HG02943 (cell line): ENCODE data around the gene TRMU.
"Not testable (repeated sequence)": the region's sequence is repeated elsewhere in the genome, so short reads cannot be mapped to it uniquely, and the experiment has no call there.

Experiments
- ATAC-seq: cut with Tn5 transposase; IDR thresholded peaks from one replicate; pipeline ENCODE4 v1.9.1; 2021; ENCODE audit warnings: mild to moderate bottlenecking, low read depth, moderate library complexity; ENCODE audit not compliant: unreplicated experiment

The TRMU gene

DNA sequence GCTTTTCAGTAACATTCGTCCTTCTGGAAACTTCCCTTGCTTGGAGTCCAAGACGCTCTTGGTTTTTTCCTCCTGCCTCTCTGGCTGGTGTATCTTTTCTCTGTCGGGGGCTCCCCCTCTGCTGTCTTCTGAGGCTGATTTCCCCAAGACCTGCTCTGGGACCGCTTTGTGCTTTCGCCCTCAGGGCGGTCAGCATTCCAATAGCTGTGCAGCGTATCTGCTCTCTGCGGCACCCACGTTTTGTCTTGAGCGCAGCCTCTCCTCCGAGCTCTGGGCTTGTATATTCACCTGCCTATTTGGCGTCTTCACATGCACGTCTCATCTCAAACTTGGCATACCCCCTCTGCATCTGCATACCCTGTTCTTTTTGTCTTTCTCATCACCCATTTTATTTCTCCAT, 36.4 kb upstream of the TRMU start:
- no peak for ATAC-seq

DNA sequence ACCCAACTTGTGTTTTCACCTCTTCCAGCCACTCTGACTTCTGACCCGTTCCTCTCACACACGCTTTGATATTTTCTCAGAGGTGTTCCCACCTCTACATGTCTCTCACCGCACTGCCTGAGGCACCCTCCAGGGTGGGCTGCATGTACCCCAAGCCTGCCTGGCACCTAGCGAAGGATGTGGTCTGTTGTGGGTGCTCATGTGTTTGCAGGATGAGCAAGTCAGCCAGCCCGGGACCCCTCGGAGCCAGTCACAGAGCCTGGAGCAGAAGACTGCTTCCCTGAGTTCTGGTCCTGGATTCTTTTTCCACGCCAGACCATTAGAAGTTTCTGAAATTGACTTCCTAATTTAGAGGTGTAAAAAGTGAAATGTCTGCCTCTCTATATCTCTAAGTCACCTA, 35.0 kb upstream of the TRMU start:
- no peak for ATAC-seq

DNA sequence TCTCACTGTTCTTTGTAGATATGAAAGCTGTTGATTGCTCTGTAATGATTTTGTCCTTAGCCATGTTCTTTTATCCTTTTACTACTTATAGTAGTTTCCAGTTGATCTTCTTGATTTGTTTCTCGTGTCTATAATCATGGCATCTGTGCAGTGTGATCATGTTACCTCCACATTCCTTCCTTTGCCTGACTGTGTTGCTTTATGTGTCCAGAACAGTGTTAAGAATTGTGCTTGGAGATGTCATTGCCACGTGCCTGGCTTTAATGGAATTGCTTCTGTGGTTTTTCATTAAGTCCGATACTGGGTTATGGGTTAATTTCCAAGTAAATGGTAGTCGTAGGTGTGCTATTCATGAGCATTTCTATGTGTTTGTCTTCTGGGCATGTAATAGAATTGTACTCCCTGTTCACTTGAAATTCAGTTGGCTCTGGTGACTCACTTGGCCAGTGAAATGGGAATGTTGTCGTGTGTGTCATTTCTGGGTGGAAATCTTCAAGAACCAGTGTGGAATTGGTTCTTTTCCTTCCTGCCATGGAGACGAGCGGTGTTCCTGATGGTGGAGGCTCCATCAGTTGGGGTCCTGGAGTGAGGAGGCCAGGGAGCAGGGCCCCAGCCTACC, 32.1 kb upstream of the TRMU start:
- no peak for ATAC-seq

DNA sequence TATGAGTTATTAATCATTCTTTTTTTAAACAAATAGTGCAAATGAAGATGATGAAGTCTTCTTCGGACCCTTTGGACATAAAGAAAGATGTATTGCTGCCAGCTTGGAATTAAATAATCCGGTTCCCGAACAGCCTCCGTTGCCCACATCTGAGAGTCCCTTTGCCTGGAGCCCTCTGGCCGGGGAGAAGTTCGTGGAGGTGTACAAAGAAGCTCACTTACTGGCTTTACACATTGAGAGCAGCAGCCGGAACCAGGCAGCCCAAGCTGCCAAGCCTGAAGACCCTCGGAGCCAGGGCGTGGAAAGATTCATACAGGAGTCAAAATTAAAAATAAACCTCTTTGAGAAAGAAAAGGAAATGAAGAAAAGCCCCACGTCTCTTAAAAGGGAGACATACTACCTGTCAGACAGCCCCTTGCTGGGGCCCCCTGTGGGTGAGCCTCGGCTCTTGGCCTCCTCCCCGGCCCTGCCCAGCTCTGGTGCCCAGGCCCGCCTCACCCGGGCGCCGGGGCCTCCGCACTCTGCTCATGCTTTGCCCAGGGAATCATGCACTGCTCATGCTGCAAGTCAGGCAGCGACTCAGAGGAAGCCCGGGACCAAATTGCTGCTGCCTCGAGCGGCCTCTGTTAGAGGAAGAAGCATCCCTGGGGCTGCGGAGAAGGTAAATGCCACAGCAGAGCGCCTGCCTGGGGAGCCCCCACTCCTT, 27.1 kb upstream of the TRMU start:
- ATAC-seq: no peak

DNA sequence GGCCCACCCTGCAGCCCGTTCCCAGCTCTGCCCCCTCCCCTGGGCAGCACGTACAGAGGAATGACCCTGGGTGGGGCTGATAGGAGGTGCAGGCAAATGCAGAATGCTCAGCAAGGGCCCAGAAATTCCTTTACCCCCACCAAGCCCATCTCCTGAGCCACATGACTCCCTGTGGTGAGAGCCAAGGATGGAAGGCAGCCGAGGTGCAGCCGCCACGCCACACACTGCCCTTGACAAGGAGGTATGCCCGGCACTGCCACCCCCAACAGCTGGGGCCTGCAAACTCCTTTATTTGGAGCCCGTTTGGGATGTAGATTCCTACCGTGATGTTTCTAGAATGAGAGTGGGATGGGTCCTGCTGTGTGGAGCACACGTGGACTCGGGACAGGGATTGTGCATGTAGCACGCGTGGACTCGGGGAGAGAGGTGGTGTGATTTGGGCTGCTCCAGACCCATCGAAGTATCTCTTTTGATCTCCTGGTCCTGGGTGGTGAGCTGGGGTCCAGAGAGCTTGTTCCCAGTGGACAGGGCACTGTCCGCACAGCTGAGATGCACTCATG, 25.9 kb upstream of the TRMU start:
- ATAC-seq: no peak

DNA sequence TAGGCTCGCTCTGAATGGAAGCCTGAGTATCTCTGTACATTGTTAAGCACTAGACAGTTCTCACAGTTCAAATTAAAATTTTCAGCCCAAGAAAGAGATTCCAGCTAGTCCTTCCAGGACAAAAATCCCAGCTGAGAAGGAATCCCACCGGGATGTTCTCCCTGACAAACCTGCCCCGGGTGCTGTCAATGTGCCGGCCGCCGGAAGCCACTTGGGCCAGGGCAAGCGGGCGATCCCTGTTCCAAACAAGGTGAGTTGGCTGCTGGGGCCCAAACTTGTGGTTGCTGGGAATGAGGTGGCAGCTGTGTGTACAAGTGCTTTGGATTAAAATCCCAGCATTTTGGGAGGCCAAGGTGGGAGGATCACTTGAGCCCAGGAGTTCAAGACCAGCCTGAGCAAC, 23.5 kb upstream of the TRMU start:
- ATAC-seq: no peak

DNA sequence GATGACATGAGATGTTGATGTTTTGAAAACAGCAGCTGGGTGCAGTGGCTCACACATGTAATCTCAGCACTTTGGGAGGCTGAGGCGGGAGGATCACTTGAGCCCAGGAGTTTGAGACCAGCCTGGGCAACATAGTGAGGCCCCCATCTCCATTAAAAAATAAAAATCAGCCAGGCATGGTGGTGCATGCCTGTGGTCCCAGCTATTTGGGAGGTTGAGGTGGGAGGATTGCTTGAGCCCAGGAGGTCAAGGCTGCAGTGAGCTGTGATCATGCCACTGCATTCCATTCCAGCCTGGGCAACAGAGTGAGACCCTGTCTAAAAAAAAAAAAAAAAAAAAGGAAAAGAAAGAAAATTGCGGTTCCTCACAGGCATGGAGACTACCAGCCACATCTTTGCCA, 22.7 kb upstream of the TRMU start:
- not testable (repeated sequence) for ATAC-seq

DNA sequence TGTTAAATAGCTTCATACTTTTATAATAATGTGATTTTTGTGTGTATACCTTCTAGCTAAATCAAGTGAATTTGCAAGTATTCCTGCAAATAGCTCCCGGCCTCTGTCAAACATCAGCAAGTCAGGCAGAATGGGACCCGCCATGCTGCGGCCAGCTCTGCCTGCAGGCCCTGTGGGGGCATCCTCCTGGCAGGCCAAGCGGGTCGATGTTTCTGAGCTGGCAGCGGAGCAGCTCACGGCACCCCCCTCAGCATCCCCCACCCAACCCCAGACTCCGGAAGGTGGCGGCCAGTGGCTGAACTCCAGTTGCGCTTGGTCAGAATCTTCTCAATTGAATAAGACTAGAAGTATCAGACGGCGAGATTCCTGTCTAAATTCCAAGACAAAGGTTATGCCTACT, 19.5 kb upstream of the TRMU start:
- ATAC-seq: no peak

DNA sequence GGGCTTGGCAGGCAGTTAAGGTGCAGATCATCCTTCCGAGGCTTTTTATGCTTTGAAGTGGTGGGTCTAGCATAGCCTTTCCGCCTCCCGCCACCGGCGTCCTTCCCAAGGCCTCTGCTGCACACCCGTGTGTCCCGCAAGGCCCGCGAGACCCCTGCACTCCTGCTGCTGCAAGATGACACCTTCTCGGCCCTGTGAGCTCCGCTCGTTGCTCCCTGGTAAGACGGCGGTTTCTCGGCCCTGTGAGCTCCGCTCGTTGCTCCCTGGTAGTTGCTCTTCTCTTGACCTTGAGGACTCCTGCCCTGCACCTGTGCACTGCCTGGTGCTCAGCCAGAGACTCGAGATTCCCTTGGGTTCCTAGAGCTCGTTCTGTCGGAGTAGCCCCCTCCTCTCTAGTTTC, 17.9 kb upstream of the TRMU start:
- ATAC-seq: no peak

DNA sequence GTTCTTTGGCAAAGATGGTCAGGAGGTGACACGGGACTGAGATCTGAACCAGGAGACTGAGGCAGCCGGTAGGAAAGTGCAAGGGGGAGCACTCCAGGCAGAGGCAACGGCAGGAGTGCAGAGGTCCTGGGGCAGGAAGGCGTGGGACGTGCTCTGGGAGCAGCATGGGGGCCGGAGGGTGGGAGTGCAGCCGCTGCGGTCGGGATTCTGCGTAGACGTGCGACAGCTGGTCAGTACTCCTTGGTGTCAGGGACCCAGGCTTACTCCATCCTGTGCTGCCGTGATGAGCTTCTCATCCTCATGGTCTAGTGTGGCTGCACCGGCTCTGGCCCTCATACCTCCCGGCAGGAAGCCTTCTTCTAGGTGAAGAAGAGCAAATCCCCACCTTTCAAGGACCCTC, 16.9 kb upstream of the TRMU start:
- no peak for ATAC-seq

DNA sequence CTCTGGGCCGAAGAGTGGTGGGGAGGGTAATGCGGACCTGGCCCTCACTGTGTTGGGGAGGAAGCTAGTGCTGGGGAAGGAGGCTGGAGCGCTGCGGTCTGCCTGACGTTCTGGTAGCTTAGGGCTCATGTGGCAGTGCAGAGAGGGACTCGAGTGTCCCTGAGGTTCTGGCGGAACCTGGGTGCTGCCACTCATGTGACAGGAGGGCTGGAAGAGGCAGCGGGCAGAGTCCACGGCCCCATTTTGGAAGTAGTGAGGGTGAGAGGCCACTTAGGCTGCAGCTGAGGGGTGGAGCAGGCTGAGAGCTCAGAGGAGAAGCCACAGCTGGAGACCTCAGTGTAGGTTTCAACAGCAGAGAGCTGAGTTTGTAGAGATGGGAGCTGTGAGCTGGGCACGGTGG, 16.2 kb upstream of the TRMU start:
- no peak for ATAC-seq

DNA sequence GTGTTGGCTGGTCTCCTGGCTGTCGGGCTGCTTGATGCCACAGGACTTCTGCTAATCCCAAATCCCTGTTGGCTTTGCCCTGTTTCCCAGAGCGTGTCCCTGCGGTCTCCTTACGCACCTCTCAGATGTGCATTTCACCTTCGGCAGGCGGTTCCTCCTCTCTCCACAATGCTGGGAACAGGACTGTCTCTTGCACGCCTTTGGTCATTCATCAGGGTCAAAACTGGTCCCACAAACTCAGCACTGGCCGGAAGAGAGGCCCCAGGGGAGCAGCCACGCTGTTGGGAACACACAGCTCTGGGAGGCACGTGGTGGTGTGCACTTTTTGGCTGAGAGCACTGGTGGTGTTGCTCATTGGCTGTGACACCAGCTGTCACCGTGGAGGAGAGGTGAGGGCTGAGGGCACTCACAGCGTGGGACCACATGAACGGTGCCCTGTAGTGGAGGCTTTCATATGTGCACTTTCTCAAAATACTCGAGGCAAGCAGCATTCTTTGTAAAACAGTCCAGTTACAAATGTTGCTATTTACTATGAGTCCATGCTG, 15.3 kb upstream of the TRMU start:
- ATAC-seq: no peak

DNA sequence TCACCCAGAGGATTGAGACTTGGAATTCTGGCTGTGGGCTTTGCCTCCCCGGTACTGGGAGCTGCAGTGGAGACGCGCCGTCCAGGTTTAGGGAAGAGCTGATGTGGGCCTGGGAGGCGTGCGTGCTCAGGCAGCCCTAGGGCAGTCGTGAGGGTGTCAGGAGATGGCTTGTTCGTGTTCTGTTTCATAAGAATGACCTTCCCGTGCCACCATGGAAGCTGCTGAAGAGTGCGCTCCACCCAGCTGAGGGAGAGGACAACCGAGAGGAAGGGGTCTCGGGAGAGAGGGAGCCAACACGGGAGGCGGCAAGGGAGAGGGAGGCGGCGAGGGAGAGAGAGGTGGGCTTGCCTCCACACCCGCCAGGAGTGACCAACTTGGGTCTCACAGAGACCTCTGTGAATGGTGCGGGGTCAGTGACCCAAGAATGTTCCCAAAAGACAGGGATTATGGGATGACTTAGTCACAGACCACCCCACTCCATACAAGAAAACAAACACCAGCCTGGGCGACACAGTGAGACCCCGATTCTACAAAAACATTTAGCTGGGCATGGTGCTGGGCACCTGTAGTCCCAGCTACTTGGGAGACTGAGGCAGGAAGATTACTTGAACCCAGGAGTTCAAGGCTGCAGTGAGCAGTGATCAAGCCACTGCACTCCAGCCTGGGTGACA, 14.7 kb upstream of the TRMU start:
- no peak for ATAC-seq

DNA sequence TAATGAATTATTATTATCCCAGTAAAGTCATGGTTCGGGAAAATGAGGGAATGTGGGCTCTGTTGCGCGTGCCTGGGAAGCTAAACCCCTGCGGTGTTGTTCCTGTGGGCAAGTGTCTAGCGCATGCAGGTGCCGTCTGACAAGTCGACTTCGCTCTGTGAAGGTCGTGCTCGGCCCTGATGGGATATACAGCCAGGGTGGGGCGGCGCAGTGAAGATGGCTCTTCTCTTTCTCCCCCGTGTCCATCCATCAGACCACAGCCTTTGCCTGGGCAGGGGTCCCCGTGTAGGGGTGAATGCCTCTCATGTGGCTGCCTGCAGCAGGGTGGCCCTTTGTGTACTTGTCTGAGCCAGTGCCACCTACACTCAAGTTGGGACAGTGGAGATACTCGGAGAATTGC, 12.8 kb upstream of the TRMU start:
- ATAC-seq: no peak

DNA sequence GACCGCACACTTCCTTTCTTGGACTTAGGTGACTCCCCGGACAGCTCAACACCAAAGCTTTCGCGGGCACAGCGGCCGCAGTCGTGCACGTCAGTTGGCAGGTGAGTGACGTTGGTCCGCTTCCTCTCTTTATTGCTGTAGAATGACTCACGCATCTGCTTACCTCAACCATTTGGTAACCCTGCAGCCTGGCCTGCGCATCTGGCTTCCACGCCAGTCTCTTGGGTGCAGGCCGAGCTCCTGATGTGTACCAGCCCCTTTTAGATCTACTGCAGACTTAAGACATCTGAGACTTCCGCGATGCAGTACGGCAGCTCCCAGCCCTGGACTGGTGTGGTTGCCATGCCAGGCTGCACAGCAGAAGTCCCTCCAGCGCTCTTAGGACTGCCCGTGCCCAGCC, 12.4 kb upstream of the TRMU start:
- no peak for ATAC-seq

DNA sequence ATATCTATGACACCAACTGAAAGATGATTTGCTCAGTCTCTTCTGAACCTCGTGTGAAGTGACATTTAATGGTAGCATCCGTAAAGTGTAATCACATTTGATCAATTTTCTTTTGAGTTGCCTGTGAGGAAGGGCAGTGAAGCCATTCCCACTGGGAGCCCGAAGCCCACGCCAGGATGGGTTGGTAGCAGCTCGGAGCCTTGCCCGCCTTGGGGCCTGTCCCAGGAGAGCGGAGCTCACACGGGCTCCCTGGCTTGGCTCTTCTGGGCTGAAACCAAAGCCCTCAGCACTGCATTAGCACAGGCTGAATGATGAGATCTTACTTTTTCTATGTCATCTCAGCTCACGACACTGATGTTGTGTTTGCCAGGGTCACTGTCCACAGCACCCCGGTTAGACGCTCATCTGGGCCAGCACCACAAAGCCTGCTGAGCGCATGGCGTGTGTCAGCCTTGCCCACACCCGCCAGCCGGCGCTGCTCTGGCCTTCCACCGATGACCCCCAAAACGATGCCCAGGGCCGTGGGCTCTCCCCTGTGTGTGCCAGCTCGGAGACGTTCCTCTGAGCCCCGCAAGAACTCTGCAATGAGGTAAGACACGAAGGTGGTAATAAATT, 9.3 kb upstream of the TRMU start:
- no peak for ATAC-seq

DNA sequence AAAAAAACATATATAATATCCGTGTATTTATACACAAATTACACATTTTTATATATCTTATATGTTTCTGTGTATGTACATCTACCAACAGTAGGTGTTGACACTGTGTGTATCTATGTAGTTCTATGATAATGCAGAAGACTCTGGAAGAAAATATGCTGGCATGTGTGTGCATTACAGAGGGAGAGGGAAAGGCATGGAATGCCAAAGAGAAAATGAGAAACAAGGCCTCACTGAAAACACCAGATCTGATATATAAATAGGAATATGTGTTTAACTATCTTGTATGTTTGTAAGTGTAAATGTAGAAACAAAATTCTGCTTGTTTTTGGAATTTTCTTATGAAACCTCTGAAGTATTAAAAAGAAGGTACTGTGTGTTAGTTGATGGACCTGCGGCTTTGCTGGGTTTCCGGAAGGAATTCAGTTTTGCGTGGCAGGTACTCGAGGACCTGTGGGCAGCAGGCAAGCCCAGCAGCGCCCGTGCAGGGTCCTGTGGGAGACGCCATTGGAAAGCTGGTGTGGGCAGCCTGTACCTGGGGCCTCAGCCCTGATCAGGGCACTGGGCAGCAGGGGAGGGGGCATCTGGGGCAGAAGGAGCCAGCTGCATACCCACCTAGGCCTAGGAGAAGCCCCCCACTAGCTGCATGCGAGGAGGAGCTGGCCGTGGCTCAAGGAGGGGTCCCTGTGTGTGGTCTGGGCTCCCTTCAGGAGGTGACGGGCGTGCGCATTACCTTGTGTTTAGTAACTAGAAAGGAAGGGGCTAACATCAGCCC, 7.6 kb upstream of the TRMU start:
- ATAC-seq: no peak

DNA sequence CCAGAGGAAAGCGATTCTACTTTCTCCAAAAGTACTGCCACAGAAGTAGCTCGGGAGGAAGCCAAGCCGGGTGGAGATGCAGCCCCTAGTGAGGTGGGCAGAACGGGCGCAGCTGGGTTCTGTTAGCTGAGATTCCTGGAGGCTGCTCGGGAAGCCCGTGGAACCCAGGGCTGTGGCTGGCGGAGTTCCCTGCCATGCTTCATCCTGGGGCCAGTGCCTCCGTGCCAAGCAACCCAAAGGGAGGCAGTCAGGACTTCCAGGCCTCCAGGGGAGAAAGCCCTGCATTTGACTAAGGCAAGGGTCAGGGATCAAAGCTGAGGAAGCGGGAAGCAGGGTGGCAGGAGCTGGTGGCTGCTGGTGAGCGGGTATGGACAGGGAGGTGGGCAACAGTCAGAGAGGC, 6.7 kb upstream of the TRMU start:
- no peak for ATAC-seq

DNA sequence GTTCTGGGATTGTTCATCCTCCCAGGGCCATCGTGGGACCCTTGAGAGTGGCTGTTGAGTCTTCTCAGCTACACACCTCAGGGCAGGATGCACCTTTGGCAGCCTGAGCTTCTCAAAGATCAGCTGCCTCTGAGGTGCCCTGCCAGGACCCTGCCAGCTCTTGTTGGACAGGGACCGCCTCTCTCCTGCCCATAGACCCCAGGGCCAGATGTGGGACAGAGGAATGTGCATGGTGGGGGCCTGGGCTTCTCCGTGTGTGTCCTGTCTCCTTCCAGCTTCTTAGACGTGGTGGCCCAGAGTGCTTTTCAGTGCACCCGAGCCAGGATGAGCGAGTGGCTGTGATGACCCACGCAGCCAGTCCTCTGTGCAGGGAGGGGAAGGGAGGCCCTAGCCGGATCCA, 5.9 kb upstream of the TRMU start:
- ATAC-seq: no peak

DNA sequence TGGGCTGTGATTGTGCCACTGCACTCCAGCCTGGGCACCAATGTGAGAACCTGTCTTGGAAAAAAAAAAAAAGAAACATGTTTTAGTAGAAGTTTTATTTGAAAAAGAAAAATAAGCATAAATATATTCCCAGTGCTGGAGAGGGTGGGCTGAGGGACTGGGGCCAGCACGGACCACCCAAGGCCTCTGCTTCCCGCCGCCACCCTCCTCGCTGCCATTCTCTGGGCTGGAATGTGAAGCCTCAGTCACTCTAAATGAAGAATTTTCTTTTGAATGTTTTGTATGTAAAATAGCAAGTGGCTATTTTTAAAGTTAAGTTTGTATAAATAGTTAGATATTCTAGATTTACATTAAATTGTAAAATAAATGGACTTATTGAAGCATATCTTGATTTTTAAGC, 5.1 kb upstream of the TRMU start:
- no peak for ATAC-seq
